GM12878 (cell line): ENCODE data around the gene STK32B.

Experiments
- NBN ChIP-seq: fragments of 450-650 bp; IDR thresholded peaks from 2 replicates; pipeline ENCODE4 v1.6.1; 2016
- POLR2AphosphoS5 ChIP-seq: IDR thresholded peaks from 2 replicates; pipeline ENCODE4 v1.6.1; 2011; ENCODE audit warnings: mild to moderate bottlenecking, low read length, inconsistent platforms

DNA sequence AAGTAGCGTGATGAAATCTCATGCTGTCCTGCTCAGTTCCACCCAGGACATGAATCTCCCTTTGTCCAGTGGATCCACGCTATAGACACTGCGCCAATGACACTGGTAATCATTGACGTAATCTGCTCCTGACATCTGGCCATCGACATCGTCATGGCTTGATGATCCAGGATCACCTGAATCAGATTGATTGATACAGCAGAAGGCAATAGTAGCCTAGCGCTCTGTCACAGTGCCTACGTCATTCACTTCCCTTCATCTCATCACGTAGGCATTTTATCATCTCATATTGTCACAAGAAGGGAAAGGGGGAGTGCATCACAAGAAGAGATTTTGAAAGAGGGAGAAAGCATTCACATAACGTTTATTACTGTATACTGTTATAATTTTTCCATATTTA is 68.8 kb downstream of the STK32B start:
- TF ChIP-seq NBN (no peak), POLR2AphosphoS5 (no peak)
